IMR-90 (cell line): ENCODE results near the gene CD300LF.

Source experiments
- BHLHE40 ChIP-seq: fragments of 150-350 bp; IDR thresholded peaks from 2 replicates; pipeline ENCODE4 v1.6.1; 2016; ENCODE audit warnings: mild to moderate bottlenecking, low read depth, low read length
- CHD1 ChIP-seq: IDR thresholded peaks from 2 replicates; pipeline ENCODE4 v1.6.1; 2012; ENCODE audit warnings: low read depth, low read length, improper control_type of control experiment
- MAFK ChIP-seq: IDR thresholded peaks from 2 replicates; pipeline ENCODE4 v1.6.1; 2012; ENCODE audit warnings: low read depth, low read length, improper control_type of control experiment
- MXI1 ChIP-seq: IDR thresholded peaks from 2 replicates; pipeline ENCODE4 v1.6.1; 2012; ENCODE audit warnings: low read depth, mild to moderate bottlenecking, low read length, moderate library complexity, borderline replicate concordance
- RFX5 ChIP-seq: IDR thresholded peaks from 2 replicates; pipeline ENCODE4 v1.8.0; 2012; ENCODE audit warnings: low read depth, mild to moderate bottlenecking, low read length, moderate library complexity
- SMC3 ChIP-seq: fragments of 150-350 bp; IDR thresholded peaks from 2 replicates; pipeline ENCODE4 v1.6.1; 2016; ENCODE audit warnings: low read depth, mild to moderate bottlenecking, antibody characterized with exemption, low read length, moderate library complexity
- TF ChIP-seq, protein P1 (sequence below): conservative IDR thresholded peaks from 2 replicates; pipeline ENCODE4 v1.5.1; 2012; ENCODE audit warnings: mild to moderate bottlenecking, low read depth, low read length, improper control_type of control experiment

DNA sequence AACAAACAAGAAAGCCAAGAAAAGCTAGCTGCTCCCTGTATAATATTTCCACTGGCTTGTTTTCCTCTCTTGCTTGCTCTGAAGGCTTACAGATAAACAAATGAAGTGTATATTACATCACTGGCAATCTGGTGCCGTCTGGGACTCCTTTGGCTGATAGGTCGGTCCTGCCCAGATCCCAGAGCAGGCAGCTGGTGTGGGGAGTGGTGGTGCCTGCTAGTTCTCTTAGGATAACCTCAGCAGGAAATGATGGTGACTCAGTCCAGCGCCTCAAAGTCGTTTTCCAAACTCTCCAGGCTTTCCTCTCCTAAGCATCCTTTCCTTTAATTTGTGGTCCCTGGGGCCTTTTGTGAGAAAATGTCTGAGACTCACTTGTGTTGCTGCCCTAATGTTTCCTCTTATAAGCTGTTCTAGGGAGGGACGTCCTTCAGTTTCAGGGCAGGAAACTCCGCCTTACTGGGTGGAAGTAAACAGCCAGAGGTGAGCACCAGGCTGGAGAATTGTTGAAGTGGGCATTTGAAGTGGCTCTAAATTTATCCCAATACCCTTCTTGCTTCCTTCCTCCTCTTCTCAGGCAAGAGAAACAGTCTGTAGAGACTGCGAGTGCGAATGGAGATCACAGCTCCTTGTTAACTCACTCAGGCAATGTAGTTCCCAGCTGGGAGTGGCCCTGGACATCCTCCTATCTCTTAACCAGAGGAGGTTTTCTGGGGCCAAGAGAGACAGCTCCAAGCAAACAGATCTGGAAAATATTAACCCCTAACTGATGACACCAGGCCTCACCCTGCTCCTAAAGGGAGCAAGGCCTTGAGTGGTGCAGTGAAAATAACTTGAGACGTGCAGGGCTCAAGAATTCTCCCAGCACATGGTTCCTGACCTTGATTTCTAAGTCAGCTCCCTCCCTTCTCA, 34.9 kb downstream of the CD300LF start:
- TF ChIP-seq BHLHE40 = no peak
- TF ChIP-seq RFX5 = no peak
- TF ChIP-seq, protein P1, sequence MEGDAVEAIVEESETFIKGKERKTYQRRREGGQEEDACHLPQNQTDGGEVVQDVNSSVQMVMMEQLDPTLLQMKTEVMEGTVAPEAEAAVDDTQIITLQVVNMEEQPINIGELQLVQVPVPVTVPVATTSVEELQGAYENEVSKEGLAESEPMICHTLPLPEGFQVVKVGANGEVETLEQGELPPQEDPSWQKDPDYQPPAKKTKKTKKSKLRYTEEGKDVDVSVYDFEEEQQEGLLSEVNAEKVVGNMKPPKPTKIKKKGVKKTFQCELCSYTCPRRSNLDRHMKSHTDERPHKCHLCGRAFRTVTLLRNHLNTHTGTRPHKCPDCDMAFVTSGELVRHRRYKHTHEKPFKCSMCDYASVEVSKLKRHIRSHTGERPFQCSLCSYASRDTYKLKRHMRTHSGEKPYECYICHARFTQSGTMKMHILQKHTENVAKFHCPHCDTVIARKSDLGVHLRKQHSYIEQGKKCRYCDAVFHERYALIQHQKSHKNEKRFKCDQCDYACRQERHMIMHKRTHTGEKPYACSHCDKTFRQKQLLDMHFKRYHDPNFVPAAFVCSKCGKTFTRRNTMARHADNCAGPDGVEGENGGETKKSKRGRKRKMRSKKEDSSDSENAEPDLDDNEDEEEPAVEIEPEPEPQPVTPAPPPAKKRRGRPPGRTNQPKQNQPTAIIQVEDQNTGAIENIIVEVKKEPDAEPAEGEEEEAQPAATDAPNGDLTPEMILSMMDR = no peak
- TF ChIP-seq MAFK = no peak
- TF ChIP-seq MXI1 = no peak
- TF ChIP-seq CHD1 = no peak
- TF ChIP-seq SMC3 = no peak
